MCF 10A (cell line): ENCODE data around the gene COA8. TPM values are rescaled to one million over a fixed set of nuclear protein-coding genes. Genes with fewer than 3 reads are reported as not detected.

Experiments used
- BruUV-seq: library from RNA; stranded (reverse); fragments of 400-500 nt; replicated peaks from 2 replicates; lab custom pipeline; 2021; lab: Mats Ljungman, UMichigan
- CTCF ChIA-PET: fragments of 300-600 bp; sonication (Branson Sonifier 250); formaldehyde crosslinking; extraction: SDS; loops from one replicate; lab custom pipeline; 2021; ENCODE audit warnings: antibody characterized with exemption, inconsistent platforms; lab: Yijun Ruan, JAX
- POLR2A ChIA-PET: fragments of 300-600, 350-650 bp; sonication (Branson Sonifier 250); formaldehyde crosslinking; extraction: SDS; loops from one replicate; lab custom pipeline; 2020; ENCODE audit warnings: antibody characterized with exemption, inconsistent platforms; lab: Yijun Ruan, JAX
- DNase-seq: peaks from one replicate; pipeline ENCODE4 v3.0.0-alpha.2; 2018; ENCODE audit not compliant: unreplicated experiment
- H3K27ac Mint-ChIP-seq: one replicate; pipeline ENCODE4 v1.8.0; 2022; ENCODE audit warnings: mild to moderate bottlenecking, low read depth, mixed read lengths; ENCODE audit not compliant: unreplicated experiment
- H3K27me3 Mint-ChIP-seq: one replicate; pipeline ENCODE4 v1.8.0; 2022; ENCODE audit warnings: mixed read lengths; ENCODE audit not compliant: insufficient read depth, unreplicated experiment
- H3K36me3 Mint-ChIP-seq: one replicate; pipeline ENCODE4 v1.8.0; 2022; ENCODE audit warnings: mild to moderate bottlenecking, moderate library complexity, mixed read lengths; ENCODE audit not compliant: insufficient read depth, unreplicated experiment
- H3K4me1 Mint-ChIP-seq: one replicate; pipeline ENCODE4 v1.8.0; 2022; ENCODE audit warnings: mixed read lengths; ENCODE audit not compliant: insufficient read depth, unreplicated experiment
- H3K4me3 Mint-ChIP-seq: one replicate; pipeline ENCODE4 v1.8.0; 2022; ENCODE audit warnings: mild to moderate bottlenecking, moderate library complexity, mixed read lengths; ENCODE audit not compliant: unreplicated experiment
- H3K9me3 Mint-ChIP-seq: one replicate; pipeline ENCODE4 v1.8.0; 2022; ENCODE audit warnings: mixed read lengths; ENCODE audit not compliant: unreplicated experiment
- intact Hi-C: fragments of 100-400 bp; cut with micrococcal nuclease; formaldehyde crosslinking; loops from 2 replicates; pipeline ENCODE4 v1.14.1; 2022
- total RNA-seq: library from RNA; stranded (reverse); gene quantifications from 2 replicates; pipeline ENCODE4 v1.2.3, GENCODE V29; 2022
- TF ChIP-seq, protein P1 (sequence below): fragments of 200-600 bp; IDR thresholded peaks from one replicate; pipeline ENCODE4 v1.8.0; 2022; ENCODE audit warnings: antibody characterized with exemption, mild to moderate bottlenecking; ENCODE audit not compliant: unreplicated experiment

Gene COA8
- total RNA-seq, 1 experiment from 2014 or later, result 68.9 TPM

DNA sequence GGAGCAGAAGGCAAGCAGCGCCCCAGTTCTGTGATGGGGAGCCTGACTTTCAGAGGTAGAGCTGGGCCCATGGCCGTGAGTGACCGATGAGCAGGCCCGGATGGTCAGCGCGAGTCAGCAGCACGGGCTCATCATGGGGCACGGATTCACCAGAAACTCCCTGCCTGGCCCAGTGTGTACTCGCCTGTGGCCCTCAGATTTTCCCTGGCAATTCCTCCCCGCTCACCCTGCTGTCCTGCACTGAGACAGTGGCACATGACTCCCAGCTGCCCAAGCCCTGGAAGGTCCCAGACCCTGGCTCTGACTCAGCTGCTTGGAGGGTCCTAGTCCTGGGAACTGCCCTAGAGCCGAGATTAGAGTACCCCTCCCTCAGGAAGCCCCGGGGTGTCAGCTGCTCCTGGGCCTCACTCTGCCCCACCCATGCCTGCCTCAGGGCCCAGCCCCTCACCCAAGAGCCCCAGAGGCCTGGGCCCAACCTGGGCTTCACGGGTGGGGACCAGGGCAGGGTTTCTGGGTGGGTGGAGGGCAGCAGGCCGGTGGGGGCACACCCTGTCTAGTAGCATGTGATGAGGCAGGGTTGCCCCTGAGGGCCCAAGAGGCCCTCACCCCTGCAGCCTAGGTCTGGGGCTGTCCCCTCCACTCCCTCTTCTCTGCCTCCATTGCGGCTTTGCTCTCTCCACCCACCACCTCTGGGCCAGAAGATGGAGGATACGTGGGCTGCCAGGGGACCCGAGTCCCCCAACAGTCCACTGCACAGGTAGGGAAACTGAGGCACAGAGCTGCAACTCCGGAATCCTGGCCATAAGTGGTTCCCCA, 25.4 kb upstream of the COA8 start:
- H3K4me3 Mint-ChIP-seq, result no peak overlapping the region
- H3K4me1 Mint-ChIP-seq, result peaks cover 13% of the 10 kb centered on the region
- intact Hi-C loops, result no loop called here
- peak overlapping the region; percentile 72 for H3K27ac Mint-ChIP-seq
- ChIA-PET CTCF (no interaction called here), POLR2A (interaction anchor here (0.7 to 2.4 kb wide), 2 partner anchors 8 to 1842 kb away, joined by 4 to 15 read pairs; partner anchors contain the start of gene TRMT61A)
- DNase-seq, result no peak
- H3K36me3 Mint-ChIP-seq, result peaks cover 39% of the 10 kb centered on the region
- BruUV-seq, result no TSS peak
- no peaks in the 10 kb centered on the region for H3K9me3 Mint-ChIP-seq
- TF ChIP-seq, protein P1, sequence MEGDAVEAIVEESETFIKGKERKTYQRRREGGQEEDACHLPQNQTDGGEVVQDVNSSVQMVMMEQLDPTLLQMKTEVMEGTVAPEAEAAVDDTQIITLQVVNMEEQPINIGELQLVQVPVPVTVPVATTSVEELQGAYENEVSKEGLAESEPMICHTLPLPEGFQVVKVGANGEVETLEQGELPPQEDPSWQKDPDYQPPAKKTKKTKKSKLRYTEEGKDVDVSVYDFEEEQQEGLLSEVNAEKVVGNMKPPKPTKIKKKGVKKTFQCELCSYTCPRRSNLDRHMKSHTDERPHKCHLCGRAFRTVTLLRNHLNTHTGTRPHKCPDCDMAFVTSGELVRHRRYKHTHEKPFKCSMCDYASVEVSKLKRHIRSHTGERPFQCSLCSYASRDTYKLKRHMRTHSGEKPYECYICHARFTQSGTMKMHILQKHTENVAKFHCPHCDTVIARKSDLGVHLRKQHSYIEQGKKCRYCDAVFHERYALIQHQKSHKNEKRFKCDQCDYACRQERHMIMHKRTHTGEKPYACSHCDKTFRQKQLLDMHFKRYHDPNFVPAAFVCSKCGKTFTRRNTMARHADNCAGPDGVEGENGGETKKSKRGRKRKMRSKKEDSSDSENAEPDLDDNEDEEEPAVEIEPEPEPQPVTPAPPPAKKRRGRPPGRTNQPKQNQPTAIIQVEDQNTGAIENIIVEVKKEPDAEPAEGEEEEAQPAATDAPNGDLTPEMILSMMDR, result no peak
- no peaks in the 10 kb centered on the region for H3K27me3 Mint-ChIP-seq

DNA sequence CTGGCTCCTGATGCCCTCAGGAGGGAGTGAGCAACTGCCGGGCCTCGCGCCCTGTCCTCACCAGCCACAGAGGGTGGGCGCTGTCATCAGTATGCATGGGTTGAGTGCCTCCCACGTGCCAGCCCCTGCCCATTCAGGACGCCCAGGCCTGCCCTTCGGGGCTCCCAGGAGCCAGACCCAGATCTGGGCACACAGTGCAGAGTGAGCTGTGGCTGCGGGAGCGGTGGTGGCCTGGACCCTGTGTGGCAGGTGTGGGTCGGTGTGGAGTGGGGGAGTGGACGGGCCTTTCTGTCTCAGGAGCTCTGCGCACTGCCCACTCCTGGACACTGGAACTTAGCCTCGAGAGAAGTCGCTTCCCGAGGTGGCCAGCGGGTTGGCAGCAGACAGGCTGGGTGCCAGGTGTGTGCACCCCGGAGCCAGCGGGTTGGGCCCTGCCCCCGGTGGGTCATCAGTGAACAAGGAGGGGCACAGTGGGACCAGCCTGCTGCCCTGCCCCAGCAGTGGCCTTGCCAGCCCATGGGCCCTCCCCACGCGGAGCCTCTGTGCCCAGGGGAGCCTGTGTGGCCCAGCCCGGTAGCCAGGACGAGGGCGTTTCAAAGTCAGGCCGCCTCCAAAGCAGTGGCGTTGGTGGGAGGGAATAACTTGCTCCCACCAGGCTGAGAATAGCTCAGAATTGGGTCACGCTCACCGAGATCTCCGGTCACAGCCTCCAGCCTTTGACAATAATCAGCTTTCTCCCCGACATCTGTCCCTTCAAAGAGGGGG, 24.3 kb upstream of the COA8 start:
- H3K9me3 Mint-ChIP-seq, result no peaks in the 10 kb centered on the region
- no peak overlapping the region for H3K27ac Mint-ChIP-seq
- H3K36me3 Mint-ChIP-seq, result peaks cover 39% of the 10 kb centered on the region
- DNase-seq, result no peak
- ChIA-PET POLR2A (interaction anchor here (0.5 to 2.4 kb wide), 2 partner anchors 9 to 1483 kb away, joined by 3 to 15 read pairs; partner anchors contain the start of genes CDCA4 and TRMT61A), CTCF (interaction anchor here (0.6 to 6.8 kb wide), 3 partner anchors 9 to 23 kb away, joined by 3 to 44 read pairs (median 4); no protein-coding TSS in a partner anchor)
- H3K27me3 Mint-ChIP-seq, result no peaks in the 10 kb centered on the region
- H3K4me3 Mint-ChIP-seq, result no peak overlapping the region
- peaks cover 13% of the 10 kb centered on the region for H3K4me1 Mint-ChIP-seq
- intact Hi-C loops, result no loop called here
- TF ChIP-seq, protein P1, result no peak
- BruUV-seq, result no TSS peak

DNA sequence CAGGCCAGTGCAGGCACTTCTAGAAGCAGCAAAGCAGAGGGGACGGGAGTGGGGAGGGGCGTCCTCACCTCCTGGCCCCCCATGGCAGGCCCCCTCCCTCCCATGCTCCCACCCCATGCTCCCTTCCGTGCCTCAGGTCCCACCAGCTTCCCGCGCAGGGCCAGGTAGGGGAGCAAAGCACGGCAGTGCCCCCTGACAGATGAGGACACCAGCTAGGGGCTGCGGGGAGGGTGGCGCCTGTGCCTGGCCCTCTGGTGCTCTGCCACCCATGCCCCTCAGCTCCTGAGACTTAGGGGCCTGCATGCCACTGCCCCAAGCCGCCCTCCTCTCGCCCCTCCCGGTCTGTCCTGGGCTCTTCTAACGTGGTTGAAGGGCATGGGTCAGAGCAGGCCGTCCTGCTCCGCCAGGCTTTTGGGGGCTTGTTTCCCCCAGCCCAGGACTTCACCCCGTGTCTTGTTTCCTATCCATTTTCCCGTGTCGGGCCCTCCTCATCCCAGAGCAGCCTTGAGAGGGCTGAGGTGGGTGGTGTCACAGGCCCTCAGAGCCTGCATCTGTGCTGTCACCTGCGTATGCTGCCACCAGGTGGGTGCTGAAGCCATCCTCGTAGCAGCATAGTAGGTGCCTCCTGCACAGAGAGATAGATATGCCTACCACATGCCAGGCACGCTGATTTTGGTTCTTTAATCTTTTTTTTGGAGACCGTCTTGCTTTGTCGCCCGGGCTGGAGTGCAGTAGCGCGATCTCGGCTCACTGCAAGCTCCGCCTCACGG, 23.5 kb upstream of the COA8 start:
- BruUV-seq, result TSS peak; percentile 96
- H3K27me3 Mint-ChIP-seq, result no peaks in the 10 kb centered on the region
- no peak overlapping the region for H3K4me3 Mint-ChIP-seq
- CTCF ChIA-PET, result interaction anchor here (0.6 to 6.8 kb wide), 4 partner anchors 8 to 36 kb away, joined by 3 to 44 read pairs (median 4); no protein-coding TSS in a partner anchor
- no peaks in the 10 kb centered on the region for H3K9me3 Mint-ChIP-seq
- no peak overlapping the region for H3K27ac Mint-ChIP-seq
- DNase-seq, result no peak
- peaks cover 34% of the 10 kb centered on the region for H3K36me3 Mint-ChIP-seq
- TF ChIP-seq, protein P1, result no peak
- intact Hi-C loops, result no loop called here
- H3K4me1 Mint-ChIP-seq, result peaks cover 13% of the 10 kb centered on the region
- POLR2A ChIA-PET, result interaction anchor here (0.5 to 3.6 kb wide), 3 partner anchors 10 to 1482 kb away, joined by 3 to 61 read pairs (median 15); partner anchors contain the start of genes CDCA4 and TRMT61A
